Epithelial cell of esophagus (primary cell): ENCODE data around the gene MTHFD1L.

Experiments used
- DNase-seq: peaks from one replicate; pipeline ENCODE4 v3.0.0; 2010; ENCODE audit warnings: low read depth
- H3K4me3 ChIP-seq: 2 replicates; pipeline ENCODE4 v1.5.1; 2011; ENCODE audit warnings: mild to moderate bottlenecking, low read length, control low read depth
- CTCF ChIP-seq: IDR thresholded peaks from 2 replicates; pipeline ENCODE4 v1.5.1; 2011; ENCODE audit warnings: low read depth, mild to moderate bottlenecking, low read length, control low read depth, inconsistent platforms; ENCODE audit not compliant: insufficient read depth; ENCODE audit errors: missing control alignments

Gene MTHFD1L

GRCh38 chr6:151069641-151070040 is 204.1 kb downstream of the MTHFD1L start:
- H3K4me3 ChIP-seq: no peak overlapping the region
- TF ChIP-seq CTCF: no peak
- no peak for DNase-seq

- DNase-seq: no peak
- no peak for TF ChIP-seq CTCF
Observed at GRCh38 chr6:151070631-151071051, 205.1 kb downstream of the MTHFD1L start.

GRCh38 chr6:151071295-151071694 is 205.8 kb downstream of the MTHFD1L start:
- no peak for TF ChIP-seq CTCF
- DNase-seq: no peak
- H3K4me3 ChIP-seq: no peak overlapping the region

More at GRCh38 chr6:151070631-151071051, 205.1 kb downstream of the MTHFD1L start:
- H3K4me3 ChIP-seq: no peak overlapping the region

GRCh38 chr6:151073146-151073545 is 207.6 kb downstream of the MTHFD1L start:
- no peak for DNase-seq
- TF ChIP-seq CTCF: no peak
- no peak overlapping the region for H3K4me3 ChIP-seq

GRCh38 chr6:151073701-151074100 is 208.2 kb downstream of the MTHFD1L start:
- no peak for DNase-seq
- H3K4me3 ChIP-seq: no peak overlapping the region
- no peak for TF ChIP-seq CTCF

- no peak overlapping the region for H3K4me3 ChIP-seq
- DNase-seq: no peak
- TF ChIP-seq CTCF: no peak
Observed at GRCh38 chr6:151075005-151075404, 209.5 kb downstream of the MTHFD1L start.

GRCh38 chr6:151075527-151075926 is 210.0 kb downstream of the MTHFD1L start:
- DNase-seq: peak; percentile 78
- TF ChIP-seq CTCF: no peak

More at GRCh38 chr6:151075527-151075926, 210.0 kb downstream of the MTHFD1L start:
- H3K4me3 ChIP-seq: no peak overlapping the region
